22Rv1 (cell line): Measurements from ENCODE around the gene YIPF4.

ENCODE experiments used
- ZFX ChIP-seq: fragments of 450-650 bp; IDR thresholded peaks from 2 replicates; pipeline ENCODE4 v1.6.1; 2017; ENCODE audit warnings: antibody characterized with exemption, borderline replicate concordance
- TF ChIP-seq, protein P1 (sequence below): fragments of 450-650 bp; IDR thresholded peaks from 2 replicates; pipeline ENCODE4 v1.5.1; 2017; ENCODE audit warnings: mild to moderate bottlenecking

DNA sequence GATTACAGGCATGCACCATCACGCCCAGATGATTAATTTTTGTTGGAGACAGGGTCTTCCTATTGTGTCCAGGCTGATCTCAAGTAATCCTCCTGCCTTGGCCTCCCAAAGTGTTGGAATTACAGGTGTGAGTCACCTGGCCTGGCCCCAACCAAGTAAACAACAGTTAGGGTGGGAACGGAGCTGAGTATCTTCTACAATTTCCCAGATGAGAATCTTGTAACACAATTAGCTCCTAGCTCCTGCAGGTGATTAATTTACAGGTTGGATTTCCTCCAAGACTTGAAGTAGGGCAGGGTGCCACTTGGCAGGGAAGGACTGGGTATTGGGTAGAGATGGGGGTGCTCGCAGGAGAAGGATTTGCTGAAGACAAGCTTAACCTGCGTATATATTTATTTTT lies 30.8 kb upstream of the YIPF4 start:
- TF ChIP-seq, protein P1, sequence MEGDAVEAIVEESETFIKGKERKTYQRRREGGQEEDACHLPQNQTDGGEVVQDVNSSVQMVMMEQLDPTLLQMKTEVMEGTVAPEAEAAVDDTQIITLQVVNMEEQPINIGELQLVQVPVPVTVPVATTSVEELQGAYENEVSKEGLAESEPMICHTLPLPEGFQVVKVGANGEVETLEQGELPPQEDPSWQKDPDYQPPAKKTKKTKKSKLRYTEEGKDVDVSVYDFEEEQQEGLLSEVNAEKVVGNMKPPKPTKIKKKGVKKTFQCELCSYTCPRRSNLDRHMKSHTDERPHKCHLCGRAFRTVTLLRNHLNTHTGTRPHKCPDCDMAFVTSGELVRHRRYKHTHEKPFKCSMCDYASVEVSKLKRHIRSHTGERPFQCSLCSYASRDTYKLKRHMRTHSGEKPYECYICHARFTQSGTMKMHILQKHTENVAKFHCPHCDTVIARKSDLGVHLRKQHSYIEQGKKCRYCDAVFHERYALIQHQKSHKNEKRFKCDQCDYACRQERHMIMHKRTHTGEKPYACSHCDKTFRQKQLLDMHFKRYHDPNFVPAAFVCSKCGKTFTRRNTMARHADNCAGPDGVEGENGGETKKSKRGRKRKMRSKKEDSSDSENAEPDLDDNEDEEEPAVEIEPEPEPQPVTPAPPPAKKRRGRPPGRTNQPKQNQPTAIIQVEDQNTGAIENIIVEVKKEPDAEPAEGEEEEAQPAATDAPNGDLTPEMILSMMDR, result no peak
- TF ChIP-seq ZFX, result no peak
